Left lung (tissue), 10 donors: ENCODE measurements around the gene CHD9. TPM values are rescaled to one million over a fixed set of nuclear protein-coding genes. Genes with fewer than 3 reads are reported as not detected.
A peak's percentile ranks its signal among the peaks of the same experiment; 100 is the strongest.
"Not testable (repeated sequence)": the region's sequence is repeated elsewhere in the genome, so short reads cannot be mapped to it uniquely, and the experiment has no call there.

Experiments
- ATAC-seq: fragments of 200-7000 bp; cut with Tn5 transposase; one replicate; pipeline ENCODE4 v1.9.1; 2020; ENCODE audit warnings: moderate library complexity
- DNase-seq, 4 donors: peaks; one replicate each; pipeline ENCODE4 v3.0.0-alpha.2; 2013 to 2020
- H3K27ac ChIP-seq, 2 donors: fragments of 200-600 bp; sonication (generic) in 1 of 2; one replicate each; pipeline versions ENCODE4 v1.5.0 to v1.8.0; 2020 to 2021
- H3K27me3 ChIP-seq, 2 donors: fragments of 200-600 bp; sonication (generic) in 1 of 2; one replicate each; pipeline versions ENCODE4 v1.5.0 to v1.8.0; 2020 to 2021
- H3K36me3 ChIP-seq, 2 donors: fragments of 200-600 bp; sonication (generic) in 1 of 2; one replicate each; pipeline versions ENCODE4 v1.5.0 to v1.8.0; 2020 to 2021
- H3K4me1 ChIP-seq, 2 donors: fragments of 200-600 bp; one replicate each; pipeline ENCODE4 v1.8.0; 2021
- H3K4me3 ChIP-seq, 2 donors: fragments of 200-600 bp; sonication (generic) in 1 of 2; one replicate each; pipeline versions ENCODE4 v1.5.0 to v1.8.0; 2020 to 2021; ENCODE audit warnings: mild to moderate bottlenecking in 1 of 2
- H3K9me3 ChIP-seq, 2 donors: fragments of 200-600 bp; sonication (generic) in 1 of 2; one replicate each; pipeline versions ENCODE4 v1.5.0 to v1.8.0; 2020 to 2021
- CTCF ChIP-seq, 2 donors: fragments of 200-600 bp; sonication (generic) in 1 of 2; IDR thresholded peaks; one replicate each; pipeline versions ENCODE4 v1.5.0 to v1.8.0; 2021; ENCODE audit warnings: antibody characterized with exemption in 2 of 2
- intact Hi-C, 2 donors: fragments of 100-400 bp; cut with DNase I; formaldehyde crosslinking; loops; one replicate each; pipeline versions ENCODE4 v1.11.2 to v1.14.2; 2022
- polyA plus RNA-seq, 6 donors: library from polyadenylated mRNA; unstranded; fragments of 120-200 nt; gene quantifications; one replicate each; pipeline ENCODE4 v1.2.1, GENCODE V29; 2013; ENCODE audit not compliant: insufficient read length in 6 of 6
- total RNA-seq, 2 donors: library from RNA; stranded (reverse); fragmentation: NEBNext Ultra II Directional; extraction: Animal tissue kit (Norgen Biotek cat#: 25700); gene quantifications; one replicate each; pipeline ENCODE4 v1.2.1, GENCODE V29; 2021
- donor health status: DM: no; HTN: yes; CAD: no.
- donor health status: DM: no; HTN: no; CAD: no.

Gene CHD9
- total and polyA plus RNA-seq, 8 donors = 65.6 to 88.0 (median 74.0) TPM

- Histone ChIP-seq H3K9me3 (no peaks in the 10 kb centered on the region), H3K4me3 (no peak overlapping the region), H3K27ac (no peak overlapping the region), H3K4me1 (peaks cover 4 to 9% of the 10 kb centered on the region in 2 donors), H3K27me3 (no peaks in the 10 kb centered on the region), H3K36me3 (no peaks in the 10 kb centered on the region)
- TF ChIP-seq CTCF (IDR thresholded peaks at IDR 0.05) = no peak
- ATAC-seq (no peak), DNase-seq (no peak)
- intact Hi-C loops = no loop called here
These were observed 6.5 kb upstream of the CHD9 start for GRCh38 chr16:53048139-53048915.

GRCh38 chr16:53051255-53051654, 3.5 kb upstream of the CHD9 start:
- H3K36me3 ChIP-seq, DNase-seq, H3K27ac ChIP-seq, H3K27me3 ChIP-seq, ATAC-seq, H3K4me3 ChIP-seq, H3K9me3 ChIP-seq: not testable (repeated sequence)
- intact Hi-C loops = loop anchor here in 1 of 2 donors (10.0 kb wide), 2 partner anchors 114 to 154 kb away; no protein-coding TSS in a partner anchor
- peaks cover 5 to 30% of the 10 kb centered on the region in 2 donors for H3K4me1 ChIP-seq

- Histone ChIP-seq H3K36me3 (no peaks in the 10 kb centered on the region), H3K4me3 (peak within 1 kb of the TSS in 1 of 2 donors; percentile 2), H3K27ac (peak within 1 kb of the TSS; percentile 9 to 10), H3K9me3 (no peaks in the 10 kb centered on the region), H3K27me3 (no peaks in the 10 kb centered on the region), H3K4me1 (peaks cover 11 to 46% of the 10 kb centered on the region in 2 donors)
- no peak for TF ChIP-seq CTCF (IDR thresholded peaks at IDR 0.05)
- ATAC-seq (peak; percentile 47), DNase-seq (peak in 1 of 4 donors; percentile 66)
- intact Hi-C loops = loop anchor here in 1 of 2 donors (10.0 kb wide), 2 partner anchors 112 to 152 kb away; no protein-coding TSS in a partner anchor
These were observed 2.0 kb upstream of the CHD9 start, which contains the start of gene CHD9NB for GRCh38 chr16:53052519-53053501. CHD9NB (minus strand) TSS chr16:53052897; CDS start chr16:53044158, 8,739 bp downstream.

GRCh38 chr16:53053967-53054669, 673 bp upstream of the CHD9 start:
- H3K9me3 ChIP-seq = no peaks in the 10 kb centered on the region
- H3K4me1 ChIP-seq = peaks cover 11 to 58% of the 10 kb centered on the region in 2 donors
- peak overlapping the region; percentile 89 to 94 for H3K27ac ChIP-seq
- H3K4me3 ChIP-seq = peak overlapping the region; percentile 65 to 69
- intact Hi-C loops = loop anchor here in 1 of 2 donors (10.0 kb wide), 2 partner anchors 111 to 151 kb away; no protein-coding TSS in a partner anchor
- H3K36me3 ChIP-seq = no peaks in the 10 kb centered on the region
- ATAC-seq = peak; percentile 37
- no peaks in the 10 kb centered on the region for H3K27me3 ChIP-seq
- no peak for TF ChIP-seq CTCF (IDR thresholded peaks at IDR 0.05)
- peak in 1 of 4 donors; percentile 59 for DNase-seq
